ENCODE data around the gene NDC1.
"Not testable (repeated sequence)": the region's sequence is repeated elsewhere in the genome, so short reads cannot be mapped to it uniquely, and the experiment has no call there.

Gene NDC1

GRCh38 chr1:53825306-53825705 lies 12.8 kb downstream of the NDC1 start:
- DNase-seq: no peak

GRCh38 chr1:53822931-53823330 lies 15.2 kb downstream of the NDC1 start:
- no peak for DNase-seq

GRCh38 chr1:53821380-53821779 lies 16.7 kb downstream of the NDC1 start:
- no peak for DNase-seq

- DNase-seq: no peak
These were observed 18.7 kb downstream of the NDC1 start for GRCh38 chr1:53819387-53819786.

GRCh38 chr1:53816584-53816983 lies 21.5 kb downstream of the NDC1 start:
- DNase-seq: not testable (repeated sequence)

- DNase-seq: not testable (repeated sequence)
These were observed 22.6 kb downstream of the NDC1 start for GRCh38 chr1:53815484-53815883.

GRCh38 chr1:53811414-53811851 lies 26.7 kb downstream of the NDC1 start:
- DNase-seq: no peak

- no peak for DNase-seq
These were observed 27.6 kb downstream of the NDC1 start for GRCh38 chr1:53810497-53810896.

- DNase-seq: no peak
These were observed 28.1 kb downstream of the NDC1 start for GRCh38 chr1:53810007-53810406.

- DNase-seq: no peak
These were observed 30.2 kb downstream of the NDC1 start for GRCh38 chr1:53807916-53808315.

- no peak for DNase-seq
These were observed 33.1 kb downstream of the NDC1 start for GRCh38 chr1:53804791-53805505.

- DNase-seq: no peak
These were observed 33.9 kb downstream of the NDC1 start for GRCh38 chr1:53804181-53804580.

- DNase-seq: no peak
These were observed 37.5 kb downstream of the NDC1 start for GRCh38 chr1:53800621-53801020.

GRCh38 chr1:53799141-53799540 lies 39.0 kb downstream of the NDC1 start:
- DNase-seq: no peak

- no peak for DNase-seq
These were observed 45.3 kb downstream of the NDC1 start for GRCh38 chr1:53792806-53793205.

- no peak for DNase-seq
These were observed 50.4 kb downstream of the NDC1 start for GRCh38 chr1:53787655-53788054.

- DNase-seq: no peak
These were observed 55.0 kb downstream of the NDC1 start for GRCh38 chr1:53783056-53783455.

- DNase-seq: no peak
These were observed 56.4 kb downstream of the NDC1 start for GRCh38 chr1:53781654-53782053.

GRCh38 chr1:53777272-53777671 lies 60.8 kb downstream of the NDC1 start:
- DNase-seq: no peak

- no peak for DNase-seq
These were observed 66.4 kb downstream of the NDC1 start for GRCh38 chr1:53771648-53772047.

GRCh38 chr1:53769780-53770179 lies 68.3 kb downstream of the NDC1 start:
- DNase-seq: no peak

- no peak for DNase-seq
These were observed 68.9 kb downstream of the NDC1 start for GRCh38 chr1:53769184-53769583.

GRCh38 chr1:53766831-53767405 lies 71.2 kb downstream of the NDC1 start:
- DNase-seq: no peak

- DNase-seq: no peak
These were observed 71.8 kb downstream of the NDC1 start for GRCh38 chr1:53766194-53766742.

GRCh38 chr1:53765657-53766056 lies 72.4 kb downstream of the NDC1 start:
- DNase-seq: no peak

All from femur (tissue), 1 donor.